Panc1 (cell line): Measurements from ENCODE around the gene RGN. TPM values are rescaled to one million over a fixed set of nuclear protein-coding genes. Genes with fewer than 3 reads are reported as not detected.

Experiments used
- ATAC-seq: fragments of 200-7000 bp; cut with Tn5 transposase; 2 replicates; pipeline ENCODE4 v1.9.1; 2020; ENCODE audit warnings: mild to moderate bottlenecking, moderate library complexity
- BruUV-seq: library from RNA; stranded (reverse); fragments of 400-500 nt; replicated peaks from 2 replicates; lab custom pipeline; 2021; lab: Mats Ljungman, UMichigan
- CTCF ChIA-PET: fragments of 300-600 bp; sonication (Branson Sonifier 250); formaldehyde crosslinking; loops from one replicate; lab custom pipeline; 2022; ENCODE audit warnings: antibody characterized with exemption; lab: Charles Lee
- POLR2A ChIA-PET: fragments of 300-600 bp; sonication (Branson Sonifier 250); formaldehyde crosslinking; loops from one replicate; lab custom pipeline; 2022; ENCODE audit warnings: antibody characterized with exemption; lab: Charles Lee
- DNase-seq: peaks from one replicate; pipeline ENCODE4 v3.0.0-alpha.2; 2010; ENCODE audit warnings: low read depth, low spot score
- H3K27ac ChIP-seq: 2 replicates; pipeline ENCODE4 v1.5.1; 2011; ENCODE audit warnings: mild to moderate bottlenecking, low read length, inconsistent platforms
- H3K27me3 ChIP-seq: fragments of 200-500 bp; sonication (Bioruptor generic); 2 replicates; pipeline ENCODE4 v1.6.0; 2014; ENCODE audit warnings: low read length, inconsistent platforms; ENCODE audit not compliant: control insufficient read depth, insufficient read depth
- H3K36me3 ChIP-seq: fragments of 200-500 bp; sonication (Bioruptor generic); 2 replicates; pipeline ENCODE4 v1.5.1; 2014; ENCODE audit warnings: inconsistent platforms, mild to moderate bottlenecking, low read length, moderate library complexity; ENCODE audit not compliant: control insufficient read depth, insufficient read depth
- H3K4me1 ChIP-seq: 2 replicates; pipeline ENCODE4 v1.5.1; 2011; ENCODE audit warnings: inconsistent platforms, mild to moderate bottlenecking, low read length, moderate library complexity; ENCODE audit not compliant: control insufficient read depth, insufficient read depth
- H3K4me3 ChIP-seq, 2 experiments: 2 replicates each; pipeline ENCODE4 v1.5.1; 2011 to 2012; ENCODE audit warnings: low read depth in 2 of 2, low read length in 2 of 2, mild to moderate bottlenecking in 2 of 2, inconsistent platforms in 1 of 2, moderate library complexity in 1 of 2
- H3K9me3 ChIP-seq: fragments of 200-500 bp; sonication (Bioruptor generic); 2 replicates; pipeline ENCODE4 v1.5.1; 2014; ENCODE audit warnings: low read depth, mild to moderate bottlenecking, inconsistent platforms, low read length, moderate library complexity; ENCODE audit not compliant: control insufficient read depth, insufficient read depth
- CTCF ChIP-seq: fragments of 450-650 bp; IDR thresholded peaks from 2 replicates; pipeline ENCODE4 v1.5.1; 2017; ENCODE audit warnings: mild to moderate bottlenecking
- POLR2AphosphoS5 ChIP-seq: IDR thresholded peaks from 2 replicates; pipeline ENCODE4 v1.6.1; 2012; ENCODE audit warnings: mild to moderate bottlenecking, low read depth, low read length, moderate library complexity
- REST ChIP-seq, 2 experiments: IDR thresholded peaks; 2 replicates each; pipeline ENCODE4 v1.6.1; 2011 to 2012; ENCODE audit warnings: low read depth in 2 of 2, control low read depth in 1 of 2, low read length in 1 of 2, mild to moderate bottlenecking in 1 of 2, moderate library complexity in 1 of 2; ENCODE audit not compliant: insufficient read depth in 1 of 2
- SIN3A ChIP-seq: IDR thresholded peaks from 2 replicates; pipeline ENCODE4 v1.6.1; 2012; ENCODE audit warnings: low read depth, mild to moderate bottlenecking, low read length, moderate library complexity, borderline replicate concordance; ENCODE audit not compliant: insufficient read depth
- TCF7L2 ChIP-seq: IDR thresholded peaks from 2 replicates; pipeline ENCODE4 v1.6.1; 2011; ENCODE audit warnings: mild to moderate bottlenecking, low read depth, low read length, inconsistent platforms
- in situ Hi-C: cut with HindIII; loops from 2 replicates; pipeline ENCODE4 v1.10.0; 2016; ENCODE audit warnings: low sequenced_read_pairs, low pct_unique_long_range_greater_than_20kb
- intact Hi-C: fragments of 100-400 bp; cut with micrococcal nuclease; formaldehyde crosslinking; loops from one replicate; pipeline ENCODE4 v1.10.0; 2022; ENCODE audit not compliant: unreplicated experiment
- total RNA-seq: library from RNA; stranded (reverse); gene quantifications from one replicate; pipeline ENCODE4 v1.2.1, GENCODE V29; 2021; ENCODE audit not compliant: unreplicated experiment

Gene RGN
- total RNA-seq, 1 experiment from 2014 or later: 3.4 TPM

GRCh38 chrX:47080915-47081236 lies 2.6 kb downstream of the RGN start:
- ATAC-seq (no peak), DNase-seq (no peak)
- in situ Hi-C loops (no loop called here), intact Hi-C loops (no loop called here)
- no TSS peak for BruUV-seq
- no peak overlapping the region for H3K27ac ChIP-seq
- POLR2A ChIA-PET: interaction anchor here (0.5 to 0.6 kb wide), 2 partner anchors 13 to 217 kb away, joined by 3 read pairs; no protein-coding TSS in a partner anchor
- H3K4me1 ChIP-seq: no peaks in the 10 kb centered on the region
- CTCF ChIA-PET: no interaction called here
- H3K9me3 ChIP-seq: no peaks in the 10 kb centered on the region
- no peaks in the 10 kb centered on the region for H3K27me3 ChIP-seq
- no peak overlapping the region for H3K4me3 ChIP-seq
- H3K36me3 ChIP-seq: no peaks in the 10 kb centered on the region
- no peak for TF ChIP-seq REST (IDR thresholded peaks at IDR 0.05; ENCODE audit: insufficient read depth in 1 of 2, low read depth in 2 of 2, low read length in 1 of 2)
- TF ChIP-seq SIN3A: no peak
- no peak for TF ChIP-seq POLR2AphosphoS5
- no peak for TF ChIP-seq TCF7L2
- TF ChIP-seq CTCF: no peak

- BruUV-seq: no TSS peak
- no peak for TF ChIP-seq REST (IDR thresholded peaks at IDR 0.05; ENCODE audit: insufficient read depth in 1 of 2, low read depth in 2 of 2, low read length in 1 of 2)
- TF ChIP-seq SIN3A: no peak
- TF ChIP-seq CTCF: no peak
- TF ChIP-seq POLR2AphosphoS5: no peak
- no peak for TF ChIP-seq TCF7L2
Measured at GRCh38 chrX:47091149-47091775, 13.0 kb downstream of the RGN start.

More at GRCh38 chrX:47091149-47091775, 13.0 kb downstream of the RGN start:
- ChIA-PET CTCF (no interaction called here), POLR2A (no interaction called here)
- H3K9me3 ChIP-seq: no peaks in the 10 kb centered on the region
- H3K4me1 ChIP-seq: no peaks in the 10 kb centered on the region
- in situ Hi-C loops (no loop called here), intact Hi-C loops (loop anchor here (5.0 to 10.0 kb wide), 2 partner anchors 186 to 289 kb away; no protein-coding TSS in a partner anchor)
- no peaks in the 10 kb centered on the region for H3K36me3 ChIP-seq
- ATAC-seq (no peak), DNase-seq (no peak)
- no peak overlapping the region for H3K4me3 ChIP-seq
- H3K27ac ChIP-seq: no peak overlapping the region
- H3K27me3 ChIP-seq: no peaks in the 10 kb centered on the region
